OCI-LY3 (cell line): Measurements from ENCODE around the gene BTBD18.

Source experiments
- H2AFZ ChIP-seq: fragments of 200-600, 300-600 bp; shearing (Covaris generic); 2 replicates; pipeline ENCODE4 v1.6.0; 2014; ENCODE audit warnings: antibody characterized with exemption, low read depth, low read length
- H3K27ac ChIP-seq: fragments of 200-600, 300-600 bp; sonication (generic); 2 replicates; pipeline ENCODE4 v1.5.1; 2014; ENCODE audit warnings: mild to moderate bottlenecking, low read length, moderate library complexity, mixed read lengths
- H3K27me3 ChIP-seq: fragments of 200-600, 300-600 bp; sonication (generic); 2 replicates; pipeline ENCODE4 v1.6.1; 2014; ENCODE audit warnings: low read depth, low read length, mixed read lengths
- H3K36me3 ChIP-seq: fragments of 200-600, 300-600 bp; sonication (generic); replicated peaks from 2 replicates; pipeline ENCODE3; 2014; ENCODE audit warnings: low read depth, low read length, mixed read lengths
- H3K4me1 ChIP-seq: fragments of 300-600, 200-600 bp; sonication (generic); 2 replicates; pipeline ENCODE4 v1.6.1; 2014; ENCODE audit warnings: low read length, mixed read lengths
- H3K4me2 ChIP-seq: fragments of 200-600, 300-600 bp; sonication (generic); 2 replicates; pipeline ENCODE4 v1.6.1; 2014; ENCODE audit warnings: low read length, mixed read lengths
- H3K4me3 ChIP-seq: fragments of 300-600, 200-600 bp; sonication (generic); 2 replicates; pipeline ENCODE4 v1.5.1; 2014; ENCODE audit warnings: antibody characterized with exemption, mild to moderate bottlenecking, low read length, moderate library complexity
- H3K79me2 ChIP-seq: fragments of 300-600, 200-600 bp; shearing (Covaris generic); 2 replicates; pipeline ENCODE4 v1.6.1; 2014; ENCODE audit warnings: mild to moderate bottlenecking, low read length, mixed read lengths
- H3K9ac ChIP-seq: fragments of 300-600, 200-600 bp; shearing (Covaris generic); 2 replicates; pipeline ENCODE4 v1.6.0; 2014; ENCODE audit warnings: mild to moderate bottlenecking, low read length, moderate library complexity
- H3K9me3 ChIP-seq: fragments of 200-600, 300-600 bp; shearing (Covaris generic); 2 replicates; pipeline ENCODE4 v1.6.1; 2014; ENCODE audit warnings: low read length, mixed read lengths; ENCODE audit not compliant: insufficient read depth
- H4K20me1 ChIP-seq: fragments of 200-600, 300-600 bp; sonication (generic); 2 replicates; pipeline ENCODE4 v1.6.1; 2016; ENCODE audit warnings: low read length, mixed read lengths; ENCODE audit not compliant: insufficient read depth
- CTCF ChIP-seq: fragments of 200-600, 300-600 bp; sonication (generic); IDR thresholded peaks from 2 replicates; pipeline ENCODE4 v1.5.1; 2014; ENCODE audit warnings: antibody characterized with exemption, low read length, low read depth
- EZH2phosphoT487 ChIP-seq: fragments of 200-600 bp; shearing (Covaris generic); IDR thresholded peaks from 2 replicates; pipeline ENCODE4 v1.6.1; 2018; ENCODE audit warnings: antibody characterized with exemption, mixed run types, low read depth

BTBD18 gene

GRCh38 chr11:57751176-57751575 lies 443 bp downstream of the BTBD18 start:
- Histone ChIP-seq H3K4me1 (no peaks in the 10 kb centered on the region), H3K27ac (no peak overlapping the region)

GRCh38 chr11:57746920-57747319 lies 4.7 kb downstream of the BTBD18 start:
- H3K9ac ChIP-seq, result no peak overlapping the region
- H3K27me3 ChIP-seq, result no peaks in the 10 kb centered on the region
- H3K4me3 ChIP-seq, result no peak overlapping the region
- no peak overlapping the region for H3K27ac ChIP-seq
- H3K9me3 ChIP-seq, result no peaks in the 10 kb centered on the region
- peaks cover 7% of the 10 kb centered on the region for H3K4me1 ChIP-seq
- H4K20me1 ChIP-seq, result 0 out of 2 replicates have a peak, but pooled peaks cover 4% of the 10 kb centered on the region
- peaks cover 19% of the 10 kb centered on the region for H3K79me2 ChIP-seq
- no peak overlapping the region for H3K4me2 ChIP-seq
- no peak for TF ChIP-seq EZH2phosphoT487
- no peak for TF ChIP-seq CTCF
- H2AFZ ChIP-seq, result no peak overlapping the region
- H3K36me3 ChIP-seq, result peaks cover 42% of the 10 kb centered on the region

More at GRCh38 chr11:57751176-57751575, 443 bp downstream of the BTBD18 start:
- Histone ChIP-seq H3K36me3 (peaks cover 7% of the 10 kb centered on the region), H2AFZ (no peak overlapping the region), H3K79me2 (no peaks in the 10 kb centered on the region), H3K9me3 (no peaks in the 10 kb centered on the region), H4K20me1 (no peaks in the 10 kb centered on the region), H3K4me2 (no peak overlapping the region), H3K9ac (no peak overlapping the region), H3K4me3 (no peak overlapping the region), H3K27me3 (no peaks in the 10 kb centered on the region)
- no peak for TF ChIP-seq CTCF
- TF ChIP-seq EZH2phosphoT487, result no peak

- H3K4me3 ChIP-seq, result no peak overlapping the region
- H3K9me3 ChIP-seq, result no peaks in the 10 kb centered on the region
- H4K20me1 ChIP-seq, result 0 out of 2 replicates have a peak, but pooled peaks cover 4% of the 10 kb centered on the region
- H2AFZ ChIP-seq, result no peak overlapping the region
- no peaks in the 10 kb centered on the region for H3K27me3 ChIP-seq
- H3K4me1 ChIP-seq, result peaks cover 12% of the 10 kb centered on the region
- H3K36me3 ChIP-seq, result peaks cover 42% of the 10 kb centered on the region
- TF ChIP-seq CTCF (no peak), EZH2phosphoT487 (no peak)
- no peak overlapping the region for H3K4me2 ChIP-seq
- no peak overlapping the region for H3K9ac ChIP-seq
- no peak overlapping the region for H3K27ac ChIP-seq
- H3K79me2 ChIP-seq, result peaks cover 23% of the 10 kb centered on the region
These were observed 6.4 kb downstream of the BTBD18 start for GRCh38 chr11:57745206-57745605.

- H4K20me1 ChIP-seq, result 0 out of 2 replicates have a peak, but pooled peaks cover 4% of the 10 kb centered on the region
- H3K27me3 ChIP-seq, result no peaks in the 10 kb centered on the region
- H3K9me3 ChIP-seq, result no peaks in the 10 kb centered on the region
- no peak overlapping the region for H3K4me2 ChIP-seq
- peaks cover 23% of the 10 kb centered on the region for H3K79me2 ChIP-seq
- TF ChIP-seq EZH2phosphoT487 (no peak), CTCF (no peak)
- no peak overlapping the region for H3K4me3 ChIP-seq
- H2AFZ ChIP-seq, result no peak overlapping the region
- H3K4me1 ChIP-seq, result peaks cover 12% of the 10 kb centered on the region
- H3K27ac ChIP-seq, result no peak overlapping the region
- H3K9ac ChIP-seq, result no peak overlapping the region
- H3K36me3 ChIP-seq, result peaks cover 42% of the 10 kb centered on the region
These were observed 7.3 kb downstream of the BTBD18 start for GRCh38 chr11:57744357-57744756.
